Activated naive CD4-positive, alpha-beta T cell treated with Interleukin-2 at 50 U/mL for 16 hours (primary cell): ENCODE measurements around the gene GLDC.
"Not testable (repeated sequence)": the region's sequence is repeated elsewhere in the genome, so short reads cannot be mapped to it uniquely, and the experiment has no call there.

Experiments used
- DNase-seq: peaks from one replicate; pipeline ENCODE4 v3.0.0-alpha.2; 2020

Gene GLDC

GRCh38 chr9:6645355-6646292 is at the start of gene GLDC:
TSS of gene GLDC (minus strand) at chr9:6645729. CDS start at chr9:6645499, 230 bp downstream.
- DNase-seq: peak; percentile 51

DNA sequence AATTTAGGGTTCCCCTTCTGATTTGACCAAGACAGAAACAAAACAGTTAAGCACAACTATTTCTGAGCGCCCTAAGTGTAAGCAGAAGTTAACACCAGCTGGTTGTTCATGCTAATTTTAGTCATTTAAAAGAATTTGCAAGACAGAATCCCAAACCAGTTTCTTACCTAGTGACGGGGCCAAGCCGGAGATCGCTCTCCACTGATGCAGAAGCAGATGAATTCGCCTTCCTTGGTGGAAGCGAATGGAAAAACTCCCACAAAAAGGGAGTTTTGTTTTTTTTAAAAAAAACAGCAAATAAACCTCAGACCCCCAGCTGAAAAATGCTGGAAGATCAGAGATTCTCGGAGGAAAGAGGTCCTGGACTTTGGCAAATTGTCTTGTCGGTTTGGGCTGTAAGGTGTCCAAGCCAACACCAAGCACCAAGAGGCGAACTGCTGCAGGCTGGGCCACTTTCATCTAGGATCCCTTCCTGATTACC is 47.4 kb upstream of the GLDC start:
- no peak for DNase-seq

DNA sequence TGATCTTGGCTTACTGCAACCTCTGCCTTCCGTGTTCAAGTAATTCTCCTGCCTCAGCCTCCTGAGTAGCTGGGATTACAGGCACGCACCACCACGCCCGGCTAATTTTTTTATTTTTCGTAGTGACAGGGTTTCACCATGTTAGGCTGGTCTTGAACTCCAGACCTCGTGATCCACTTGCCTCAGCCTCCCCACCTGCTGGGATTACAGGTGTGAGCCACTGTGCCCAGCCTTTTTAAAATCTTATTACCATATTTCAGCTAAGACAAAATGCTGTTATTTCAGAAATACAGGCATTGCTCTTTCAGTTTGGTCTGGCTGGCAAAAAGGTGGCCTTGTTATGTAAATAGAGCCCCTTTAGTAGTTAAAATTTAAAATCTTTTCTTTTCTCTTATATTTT is 46.9 kb upstream of the GLDC start:
- DNase-seq: no peak

GRCh38 chr9:6690675-6691070 is 45.1 kb upstream of the GLDC start:
- DNase-seq: not testable (repeated sequence)

- no peak for DNase-seq
Measured at GRCh38 chr9:6689893-6690674, 44.6 kb upstream of the GLDC start.

DNA sequence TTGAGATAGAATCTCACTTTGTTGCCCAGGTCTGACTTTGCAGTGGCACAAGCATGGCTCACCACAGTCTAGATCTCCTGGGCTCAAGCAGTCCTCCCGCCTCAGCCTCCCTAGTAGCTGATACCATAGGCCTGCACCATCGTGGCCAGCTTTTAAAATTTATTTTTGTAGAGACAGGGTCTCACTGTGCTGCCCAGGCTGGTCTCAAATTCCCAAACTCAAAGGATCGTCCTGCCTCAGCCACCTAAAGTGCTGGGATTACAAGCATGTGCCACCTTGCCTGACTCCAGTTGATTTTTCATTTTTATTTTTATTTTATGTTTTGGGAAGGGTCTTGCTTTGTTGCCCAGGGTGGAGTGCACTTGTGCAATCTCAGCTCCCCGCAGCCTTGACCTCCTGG is 41.7 kb upstream of the GLDC start:
- DNase-seq: no peak

DNA sequence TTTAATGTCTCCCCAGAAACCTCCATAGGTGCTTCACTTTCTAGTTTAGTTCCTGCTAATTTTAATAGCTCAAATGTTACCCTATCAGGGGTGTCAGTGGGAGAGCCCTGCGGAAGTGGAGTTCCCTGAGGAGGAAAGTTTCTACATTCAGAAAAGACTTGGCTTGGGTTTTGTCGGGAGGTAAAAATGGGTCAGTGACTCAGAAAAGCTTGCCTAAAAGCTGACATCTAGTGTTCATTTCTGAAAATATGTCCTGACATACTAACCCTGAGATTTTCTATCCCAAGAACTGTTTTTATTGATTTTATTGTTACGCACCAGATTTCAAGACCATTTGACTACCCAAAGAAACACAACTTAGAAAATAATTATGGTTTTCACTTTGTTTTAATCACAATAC is 40.9 kb upstream of the GLDC start:
- no peak for DNase-seq

GRCh38 chr9:6681957-6682501 is 36.5 kb upstream of the GLDC start:
- DNase-seq: peak; percentile 8

DNA sequence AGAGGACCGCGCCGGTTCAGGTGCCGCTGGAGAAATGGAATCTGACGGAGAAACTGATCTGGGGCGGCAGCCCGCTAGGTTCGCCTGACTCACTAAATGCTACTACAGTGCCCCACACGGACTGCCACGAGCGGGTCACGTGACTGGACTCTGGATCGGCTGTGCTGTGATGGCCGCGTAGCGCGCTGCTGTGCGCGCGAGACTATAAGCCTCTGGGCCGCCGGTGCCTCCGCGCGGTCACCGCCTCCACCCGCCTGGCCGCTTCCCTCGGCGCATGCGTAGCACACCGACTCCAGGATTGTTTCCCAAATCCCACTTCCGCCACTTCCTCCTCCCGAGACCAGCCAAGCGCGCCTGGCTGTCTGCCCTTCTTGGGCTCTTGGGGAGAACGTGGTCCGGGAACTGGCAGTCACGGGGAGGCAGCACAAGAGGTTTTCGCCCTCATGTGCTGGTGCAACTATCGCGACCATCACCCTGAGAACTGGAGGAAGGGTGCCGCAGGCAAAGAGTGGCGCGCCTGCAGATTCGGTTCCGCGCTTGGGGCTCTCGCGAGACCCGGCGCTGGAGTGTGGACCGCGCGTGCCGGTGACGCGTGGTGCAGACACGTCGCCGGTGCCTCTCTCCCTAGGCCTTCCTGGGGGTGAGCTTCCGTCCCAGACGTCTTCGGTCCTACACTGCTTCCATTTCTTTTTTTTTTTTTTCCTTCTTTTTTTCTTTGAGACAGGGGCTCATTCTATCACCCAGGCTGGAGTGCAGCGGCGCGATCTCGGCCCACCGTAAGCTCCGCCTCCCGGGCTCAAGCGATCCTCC is 35.8 kb upstream of the GLDC start:
- peak; percentile 92 for DNase-seq

DNA sequence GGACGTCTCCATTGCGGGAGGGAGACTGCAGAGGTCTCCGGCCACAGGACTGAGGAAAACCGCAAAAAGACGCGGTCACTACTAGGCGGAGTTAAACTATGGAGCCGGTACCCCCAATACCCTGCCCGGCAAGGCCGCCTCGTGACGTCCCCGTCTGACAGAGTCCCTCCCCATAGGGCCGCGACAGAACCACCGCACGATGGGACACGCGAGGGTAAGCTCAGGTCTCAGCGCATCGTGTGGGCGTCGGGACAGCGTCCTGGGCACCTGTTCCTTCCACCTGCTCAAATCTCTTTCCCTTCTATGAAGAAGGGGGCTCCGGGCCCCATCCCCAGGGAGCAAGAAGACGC is 35.2 kb upstream of the GLDC start:
- no peak for DNase-seq

GRCh38 chr9:6677803-6678202 is 32.3 kb upstream of the GLDC start:
- DNase-seq: no peak

- DNase-seq: no peak
Measured at GRCh38 chr9:6676254-6676921, 30.9 kb upstream of the GLDC start.

DNA sequence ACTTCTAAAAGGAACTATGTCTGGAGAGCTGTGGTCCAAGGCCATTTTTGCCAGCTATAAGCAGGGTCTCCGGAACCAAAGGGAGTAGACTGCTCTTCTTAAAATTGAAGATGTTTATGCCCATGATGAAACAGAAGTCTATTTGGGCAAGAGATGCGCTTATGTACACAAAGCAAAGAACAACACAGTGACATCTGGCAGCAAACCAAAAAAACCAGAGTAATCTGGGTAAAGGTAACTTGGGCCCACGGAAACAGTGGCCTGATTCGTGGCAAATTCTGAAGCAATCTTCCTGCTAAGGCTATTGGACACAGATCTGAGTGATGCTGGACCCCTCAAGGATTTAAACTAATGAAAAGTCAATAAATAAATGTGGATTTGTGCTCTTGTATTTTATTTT is 29.7 kb upstream of the GLDC start:
- DNase-seq: no peak

GRCh38 chr9:6673326-6674025 is 27.9 kb upstream of the GLDC start:
- DNase-seq: no peak

- no peak for DNase-seq
Measured at GRCh38 chr9:6672118-6672517, 26.6 kb upstream of the GLDC start.

DNA sequence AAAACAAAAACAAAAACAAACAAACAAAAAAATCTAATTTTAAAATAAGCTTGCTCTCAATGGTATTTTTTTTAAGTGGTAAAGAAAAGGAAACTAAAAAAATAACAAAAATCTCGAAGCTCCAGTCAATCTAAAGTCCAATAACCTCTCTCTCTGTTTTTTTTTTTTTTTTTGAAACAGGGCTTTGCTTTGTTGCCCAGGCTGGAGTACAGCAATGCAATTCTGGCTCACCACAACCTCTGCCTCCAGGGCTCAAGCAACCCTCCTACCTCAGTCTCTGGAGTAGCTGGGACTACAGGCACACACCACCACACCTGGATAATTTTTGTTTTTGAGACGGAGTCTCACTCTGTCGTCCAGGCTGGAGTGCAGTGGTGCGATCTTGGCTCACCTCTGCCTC is 25.9 kb upstream of the GLDC start:
- no peak for DNase-seq

DNA sequence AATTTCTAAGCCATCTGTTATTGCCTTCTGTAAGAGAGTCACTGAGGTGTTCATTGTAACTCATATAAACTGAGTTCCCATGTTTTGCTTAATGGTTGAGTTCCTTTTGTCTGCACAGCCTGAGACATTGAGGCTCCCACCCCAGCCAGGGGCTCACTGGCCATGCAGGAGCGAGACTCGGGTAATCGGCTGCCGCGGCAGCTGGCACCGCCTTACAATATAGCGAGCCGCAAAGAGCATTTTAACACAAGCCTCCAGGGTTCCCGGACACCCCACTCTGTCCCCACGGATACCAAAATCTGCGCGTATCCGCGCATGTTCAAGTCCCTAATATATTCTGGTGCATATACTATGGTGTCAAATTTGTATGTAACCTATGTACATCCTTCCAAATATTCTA is 24.4 kb upstream of the GLDC start:
- no peak for DNase-seq

DNA sequence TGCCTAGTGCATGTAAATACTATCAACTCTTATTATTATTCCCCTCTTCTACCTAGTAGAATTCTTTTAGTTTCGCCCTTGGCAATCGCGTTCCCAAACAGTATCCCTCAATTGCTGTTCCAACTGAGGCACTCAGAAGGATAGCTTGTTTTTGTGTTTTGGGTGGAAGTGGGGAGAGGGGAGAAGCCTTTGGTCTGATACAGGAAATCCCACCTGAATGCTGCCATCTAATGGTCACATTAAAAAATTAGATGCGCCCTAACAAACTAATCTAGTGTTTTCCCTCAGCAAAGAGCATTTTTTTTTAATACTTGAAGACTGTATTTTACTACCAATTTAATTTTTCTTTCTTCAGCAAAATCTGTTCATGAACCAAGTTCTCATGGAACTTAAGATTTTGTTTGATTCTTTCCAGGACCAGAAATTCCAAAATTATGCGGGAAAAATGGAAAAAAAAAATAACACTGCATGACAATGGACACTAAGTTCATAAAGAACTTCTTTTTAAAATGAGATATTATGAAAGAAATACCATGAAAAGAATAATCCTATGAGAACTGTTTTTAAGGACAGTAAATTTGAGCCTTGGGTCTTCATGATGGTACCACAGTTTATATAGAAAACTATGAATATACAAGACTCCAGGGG is 22.2 kb upstream of the GLDC start:
- DNase-seq: no peak

- no peak for DNase-seq
Measured at GRCh38 chr9:6667080-6667479, 21.6 kb upstream of the GLDC start.

DNA sequence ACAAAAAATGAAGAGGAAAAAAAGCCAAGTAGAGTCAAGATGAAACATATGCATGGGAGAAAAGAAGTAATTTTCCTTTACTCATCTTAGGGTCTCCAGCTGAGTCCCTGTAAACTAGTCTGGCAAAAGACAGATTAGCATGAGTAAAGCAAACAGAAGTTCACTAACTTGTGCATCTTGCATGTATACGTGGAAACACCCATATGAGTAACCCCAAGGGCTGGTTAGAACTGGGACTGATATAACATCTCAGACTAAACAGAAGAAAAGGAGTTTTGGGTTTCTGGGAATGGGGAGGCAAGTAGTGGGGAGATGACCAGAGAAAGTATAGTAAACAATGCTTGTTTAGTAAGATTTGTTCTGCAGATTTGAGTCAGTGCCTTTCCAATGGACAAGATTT is 20.1 kb upstream of the GLDC start:
- DNase-seq: no peak

DNA sequence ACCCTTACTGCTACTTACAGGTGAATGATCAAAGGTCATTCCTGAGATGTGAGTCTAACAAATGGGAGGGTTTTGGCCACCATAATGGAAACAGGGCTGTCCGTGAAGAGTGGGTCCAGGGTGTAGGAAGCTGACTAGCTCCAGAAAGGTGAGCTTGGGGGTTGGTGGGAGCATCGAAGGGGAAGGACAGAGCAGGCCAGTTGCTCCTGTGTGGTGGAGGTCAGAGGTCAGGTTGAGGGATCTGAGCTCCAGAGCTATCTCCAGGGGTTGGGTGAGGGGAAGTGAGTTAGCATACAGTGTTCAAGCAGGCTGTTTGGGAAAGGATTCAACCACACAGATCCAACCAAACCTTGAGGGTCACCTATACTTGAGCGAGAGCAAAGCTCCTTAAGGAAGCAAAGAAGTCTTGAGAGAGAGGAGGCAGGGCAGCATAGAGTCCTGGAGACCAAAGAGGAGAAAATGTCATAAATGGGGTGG is 18.7 kb upstream of the GLDC start:
- DNase-seq: no peak
